SK-N-SH (cell line): Measurements from ENCODE around the gene ITSN1. TPM values are rescaled to one million over a fixed set of nuclear protein-coding genes. Genes with fewer than 3 reads are reported as not detected.
A peak's percentile ranks its signal among the peaks of the same experiment; 100 is the strongest.
"Not testable (repeated sequence)": the region's sequence is repeated elsewhere in the genome, so short reads cannot be mapped to it uniquely, and the experiment has no call there.

ENCODE experiments used
- CTCF ChIA-PET: fragments of 300-600, 350-600 bp; formaldehyde crosslinking; extraction: SDS; loops from one replicate; lab custom pipeline; 2021; lab: Yijun Ruan, JAX
- POLR2A ChIA-PET: fragments of 350-600 bp; sonication (Branson Sonifier 250); formaldehyde crosslinking; extraction: SDS; loops from one replicate; lab custom pipeline; 2020; ENCODE audit warnings: antibody characterized with exemption, inconsistent platforms; lab: Yijun Ruan, JAX
- DNase-seq: peaks from one replicate; pipeline ENCODE4 v3.0.0; 2012
- H2AFZ ChIP-seq: fragments of 200-600 bp; sonication (generic); 2 replicates; pipeline ENCODE4 v1.8.1; 2016; ENCODE audit warnings: antibody characterized with exemption, mild to moderate bottlenecking, low read depth
- H3F3A ChIP-seq: fragments of 200-600 bp; sonication (generic); replicated peaks from 2 replicates; pipeline ENCODE3; 2016; ENCODE audit warnings: antibody characterized with exemption, mild to moderate bottlenecking; ENCODE audit not compliant: insufficient read depth
- H3K27ac ChIP-seq, 2 experiments: fragments of 200-500 bp in 1 of 2; fragments of 200-600 bp in 1 of 2; sonication (Bioruptor generic) in 1 of 2; sonication (generic), shearing (Covaris generic) in 1 of 2; 2 replicates each; pipeline versions ENCODE4 v1.5.1 to v1.6.1; 2014 to 2016; ENCODE audit warnings: low read depth in 2 of 2, inconsistent platforms in 1 of 2, low read length in 1 of 2, mild to moderate bottlenecking in 1 of 2, mixed read lengths in 1 of 2
- H3K27me3 ChIP-seq: fragments of 200-600 bp; sonication (generic), shearing (Covaris generic); 2 replicates; pipeline ENCODE4 v1.6.1; 2016; ENCODE audit warnings: mixed run types; ENCODE audit not compliant: insufficient read depth
- H3K36me3 ChIP-seq, 2 experiments: fragments of 200-500 bp in 1 of 2; fragments of 200-600 bp in 1 of 2; sonication (Bioruptor generic) in 1 of 2; sonication (generic) in 1 of 2; replicated peaks in 1 of 2; 2 replicates each; pipeline versions ENCODE3 to v1.5.1; 2014 to 2016; ENCODE audit warnings: low read length in 1 of 2, mild to moderate bottlenecking in 1 of 2; ENCODE audit not compliant: insufficient read depth in 2 of 2, control insufficient read depth in 1 of 2
- H3K4me1 ChIP-seq, 2 experiments: fragments of 200-500 bp in 1 of 2; fragments of 200-600 bp in 1 of 2; sonication (Bioruptor generic) in 1 of 2; sonication (generic), shearing (Covaris generic) in 1 of 2; 2 replicates each; pipeline versions ENCODE4 v1.5.1 to v1.6.1; 2014 to 2016; ENCODE audit warnings: low read depth in 1 of 2, low read length in 1 of 2, mixed run types in 1 of 2; ENCODE audit not compliant: insufficient read depth in 2 of 2, control insufficient read depth in 1 of 2
- H3K4me2 ChIP-seq: fragments of 200-600 bp; sonication (generic), shearing (Covaris generic); 2 replicates; pipeline ENCODE4 v1.6.1; 2017; ENCODE audit warnings: mixed run types
- H3K4me3 ChIP-seq, 2 experiments: fragments of 200-500 bp in 1 of 2; fragments of 200-600 bp in 1 of 2; sonication (Bioruptor generic) in 1 of 2; sonication (generic), shearing (Covaris generic) in 1 of 2; 2 replicates each; pipeline versions ENCODE4 v1.5.1 to v1.8.1; 2014 to 2016; ENCODE audit warnings: low read depth in 2 of 2, inconsistent platforms in 1 of 2, low read length in 1 of 2, mild to moderate bottlenecking in 1 of 2, mixed read lengths in 1 of 2, moderate library complexity in 1 of 2
- H3K79me2 ChIP-seq: fragments of 200-600 bp; sonication (generic); 2 replicates; pipeline ENCODE4 v1.8.1; 2017; ENCODE audit warnings: mild to moderate bottlenecking; ENCODE audit not compliant: insufficient read depth
- H3K9ac ChIP-seq: fragments of 200-600 bp; sonication (generic); 2 replicates; pipeline ENCODE4 v1.6.1; 2017; ENCODE audit warnings: mixed run types
- H3K9me2 ChIP-seq: fragments of 200-600 bp; sonication (generic); 2 replicates; pipeline ENCODE4 v1.6.1; 2017; ENCODE audit warnings: mixed run types
- H3K9me3 ChIP-seq: fragments of 200-600 bp; sonication (generic); 2 replicates; pipeline ENCODE4 v1.6.1; 2017; ENCODE audit warnings: mixed run types, mild to moderate bottlenecking, moderate library complexity
- H4K20me1 ChIP-seq: fragments of 200-600 bp; sonication (generic); 2 replicates; pipeline ENCODE4 v1.6.1; 2017; ENCODE audit warnings: mild to moderate bottlenecking, mixed run types; ENCODE audit not compliant: insufficient read depth
- ELF1 ChIP-seq: IDR thresholded peaks from 2 replicates; pipeline ENCODE4 v1.4.0; 2012
- GATA2 ChIP-seq: sonication (generic); formaldehyde crosslinking; IDR thresholded peaks from 2 replicates; pipeline ENCODE4 v1.5.0; 2020; ENCODE audit warnings: mild to moderate bottlenecking, missing genetic modification reagents
- NRF1 ChIP-seq: IDR thresholded peaks from 2 replicates; pipeline ENCODE4 v1.6.1; 2012; ENCODE audit warnings: low read depth, mild to moderate bottlenecking, low read length
- RAD21 ChIP-seq: IDR thresholded peaks from 2 replicates; pipeline ENCODE4 v1.6.1; 2012; ENCODE audit warnings: mild to moderate bottlenecking, low read length
- RCOR1 ChIP-seq: fragments of 150-350 bp; IDR thresholded peaks from 2 replicates; pipeline ENCODE4 v1.6.1; 2017; ENCODE audit warnings: antibody characterized with exemption, low read length
- TAF1 ChIP-seq: IDR thresholded peaks from 2 replicates; pipeline ENCODE4 v1.6.1; 2012; ENCODE audit warnings: low read depth, mild to moderate bottlenecking, low read length, moderate library complexity, borderline replicate concordance
- TCF12 ChIP-seq: IDR thresholded peaks from 2 replicates; pipeline ENCODE4 v1.4.0; 2012
- WGBS: methylation state at CpG from one replicate; pipeline ENCODE4 v1.1.6; 2017; ENCODE audit warnings: low lambda C conversion rate; 5-methylcytosine and 5-hydroxymethylcytosine counted together
- polyA plus RNA-seq, 3 experiments: library from polyadenylated mRNA; depleted of rRNA; stranded (reverse); fragments of >200 nt; gene quantifications; 2 replicates each; pipeline ENCODE4 v1.2.3, GENCODE V29; 2012
- TF ChIP-seq, protein P1 (sequence below): IDR thresholded peaks from 2 replicates; pipeline ENCODE4 v1.4.0; 2012; ENCODE audit warnings: low read depth
- TF ChIP-seq, protein P2 (sequence below): fragments of 200-600 bp; sonication (generic); IDR thresholded peaks from 2 replicates; pipeline ENCODE4 v1.6.1; 2017; ENCODE audit warnings: antibody characterized with exemption, mild to moderate bottlenecking, moderate library complexity
- TF ChIP-seq, protein P3 (sequence below): fragments of 150-350 bp; IDR thresholded peaks from 2 replicates; pipeline ENCODE4 v1.6.1; 2016; ENCODE audit warnings: mild to moderate bottlenecking, low read depth, low read length

ITSN1 gene
- polyA plus RNA-seq, 1 of the 3 experiments (the other 2 are of a cell fraction) = 27.8 TPM

DNA sequence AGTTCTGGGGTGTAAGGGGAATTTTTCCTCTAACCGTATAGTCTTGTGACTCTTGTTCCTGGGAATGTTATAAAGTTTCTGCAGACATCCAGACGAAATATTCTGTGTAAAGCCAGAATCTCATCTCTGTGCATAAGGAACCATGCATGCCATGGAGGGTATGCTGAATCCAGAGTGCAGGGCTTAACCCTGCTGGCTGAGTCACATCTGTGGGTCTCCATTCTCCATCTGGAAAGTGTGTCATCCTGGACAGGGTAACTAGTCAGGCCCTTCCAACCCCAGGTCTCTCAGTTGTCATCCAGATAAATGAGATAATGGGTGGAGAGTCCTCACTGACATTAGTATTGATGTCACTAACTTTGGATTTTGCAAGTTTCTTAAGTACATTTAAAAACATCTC, 224.5 kb downstream of the ITSN1 start:
- Histone ChIP-seq H3K27me3 (no peaks in the 10 kb centered on the region), H3K27ac (no peak overlapping the region), H3K4me3 (no peak overlapping the region), H3K9me2 (no peaks in the 10 kb centered on the region), H2AFZ (no peak overlapping the region), H3K79me2 (no peaks in the 10 kb centered on the region), H3K4me2 (no peak overlapping the region), H4K20me1 (no peaks in the 10 kb centered on the region), H3F3A (no peaks in the 10 kb centered on the region), H3K9ac (no peak overlapping the region)
- WGBS = 73% methylated on average over 2 of the region's 2 CpGs
- no peak for DNase-seq
- CTCF ChIA-PET = no interaction called here
- no peak for TF ChIP-seq TAF1
- TF ChIP-seq TCF12 = 0 out of 2 replicates have a peak, but pooled peaks have one; percentile 20
- TF ChIP-seq, all 33 proteins: peak for 1
- no peaks in the 10 kb centered on the region for H3K9me3 ChIP-seq
- POLR2A ChIA-PET = no interaction called here
- H3K4me1 ChIP-seq = no peaks in the 10 kb centered on the region
- no peaks in the 10 kb centered on the region for H3K36me3 ChIP-seq

DNA sequence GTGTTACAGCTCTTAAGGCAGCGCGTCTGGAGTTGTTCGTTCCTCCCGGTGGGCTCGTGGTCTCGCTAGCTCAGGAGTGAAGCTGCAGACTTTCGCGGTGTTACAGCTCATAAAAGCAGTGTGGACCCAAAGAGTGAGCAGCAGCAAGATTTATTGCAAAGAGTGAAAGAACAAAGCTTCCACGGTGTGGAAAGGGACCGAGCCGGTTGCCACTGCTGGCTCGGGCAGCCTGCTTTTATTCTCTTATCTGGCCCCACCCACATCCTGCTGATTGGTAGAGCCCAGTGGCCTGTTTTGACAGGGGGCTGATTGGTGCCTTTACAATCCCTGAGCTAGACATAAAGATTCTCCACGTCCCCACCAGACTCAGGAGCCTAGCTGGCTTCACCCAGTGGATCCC, 225.6 kb downstream of the ITSN1 start:
- H3K27ac ChIP-seq, H2AFZ ChIP-seq, H3K4me2 ChIP-seq, DNase-seq, CTCF ChIA-PET, H3K9me3 ChIP-seq, H3K4me3 ChIP-seq, H4K20me1 ChIP-seq, H3K9ac ChIP-seq, H3K27me3 ChIP-seq, H3K79me2 ChIP-seq, H3F3A ChIP-seq, POLR2A ChIA-PET, H3K4me1 ChIP-seq, H3K36me3 ChIP-seq, H3K9me2 ChIP-seq: not testable (repeated sequence)
- WGBS = 90% methylated on average over 10 of the region's 13 CpGs

DNA sequence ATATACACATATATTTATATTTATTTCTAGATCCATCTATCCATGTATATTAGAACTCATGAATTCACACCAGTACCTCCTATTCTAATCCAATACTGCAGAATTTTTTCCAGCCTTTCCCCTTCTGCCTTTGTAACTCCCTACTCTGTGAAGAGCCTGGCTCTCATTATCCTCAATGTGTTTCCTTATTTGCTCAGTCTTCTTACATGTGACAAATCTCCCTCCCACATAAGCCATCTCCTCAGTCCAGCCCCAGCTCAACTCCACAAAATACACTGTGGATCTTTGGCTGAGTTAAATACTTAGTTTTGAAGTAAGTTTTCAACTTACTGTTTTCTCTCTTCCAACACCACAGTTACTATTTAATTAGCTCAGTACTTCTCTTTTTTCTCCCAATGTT, 227.6 kb downstream of the ITSN1 start:
- Histone ChIP-seq H3K27ac (no peak overlapping the region), H3K27me3 (no peaks in the 10 kb centered on the region), H3K9me3 (no peaks in the 10 kb centered on the region), H3K9ac (no peak overlapping the region), H4K20me1 (no peaks in the 10 kb centered on the region), H3K79me2 (no peaks in the 10 kb centered on the region), H3K4me3 (no peak overlapping the region), H3K9me2 (no peaks in the 10 kb centered on the region), H3K4me2 (no peak overlapping the region), H3K36me3 (no peaks in the 10 kb centered on the region), H2AFZ (no peak overlapping the region), H3F3A (no peaks in the 10 kb centered on the region), H3K4me1 (no peaks in the 10 kb centered on the region)
- ChIA-PET POLR2A (no interaction called here), CTCF (no interaction called here)
- DNase-seq = no peak
- TF ChIP-seq RCOR1 (no peak), GATA2 (CRISPR knock-in tag) (no peak), NRF1 (no peak), RAD21 (no peak), ELF1 (no peak)
- TF ChIP-seq, protein P1, sequence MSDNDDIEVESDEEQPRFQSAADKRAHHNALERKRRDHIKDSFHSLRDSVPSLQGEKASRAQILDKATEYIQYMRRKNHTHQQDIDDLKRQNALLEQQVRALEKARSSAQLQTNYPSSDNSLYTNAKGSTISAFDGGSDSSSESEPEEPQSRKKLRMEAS = no peak
- TF ChIP-seq, protein P2, sequence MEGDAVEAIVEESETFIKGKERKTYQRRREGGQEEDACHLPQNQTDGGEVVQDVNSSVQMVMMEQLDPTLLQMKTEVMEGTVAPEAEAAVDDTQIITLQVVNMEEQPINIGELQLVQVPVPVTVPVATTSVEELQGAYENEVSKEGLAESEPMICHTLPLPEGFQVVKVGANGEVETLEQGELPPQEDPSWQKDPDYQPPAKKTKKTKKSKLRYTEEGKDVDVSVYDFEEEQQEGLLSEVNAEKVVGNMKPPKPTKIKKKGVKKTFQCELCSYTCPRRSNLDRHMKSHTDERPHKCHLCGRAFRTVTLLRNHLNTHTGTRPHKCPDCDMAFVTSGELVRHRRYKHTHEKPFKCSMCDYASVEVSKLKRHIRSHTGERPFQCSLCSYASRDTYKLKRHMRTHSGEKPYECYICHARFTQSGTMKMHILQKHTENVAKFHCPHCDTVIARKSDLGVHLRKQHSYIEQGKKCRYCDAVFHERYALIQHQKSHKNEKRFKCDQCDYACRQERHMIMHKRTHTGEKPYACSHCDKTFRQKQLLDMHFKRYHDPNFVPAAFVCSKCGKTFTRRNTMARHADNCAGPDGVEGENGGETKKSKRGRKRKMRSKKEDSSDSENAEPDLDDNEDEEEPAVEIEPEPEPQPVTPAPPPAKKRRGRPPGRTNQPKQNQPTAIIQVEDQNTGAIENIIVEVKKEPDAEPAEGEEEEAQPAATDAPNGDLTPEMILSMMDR = no peak
- TF ChIP-seq, protein P3, sequence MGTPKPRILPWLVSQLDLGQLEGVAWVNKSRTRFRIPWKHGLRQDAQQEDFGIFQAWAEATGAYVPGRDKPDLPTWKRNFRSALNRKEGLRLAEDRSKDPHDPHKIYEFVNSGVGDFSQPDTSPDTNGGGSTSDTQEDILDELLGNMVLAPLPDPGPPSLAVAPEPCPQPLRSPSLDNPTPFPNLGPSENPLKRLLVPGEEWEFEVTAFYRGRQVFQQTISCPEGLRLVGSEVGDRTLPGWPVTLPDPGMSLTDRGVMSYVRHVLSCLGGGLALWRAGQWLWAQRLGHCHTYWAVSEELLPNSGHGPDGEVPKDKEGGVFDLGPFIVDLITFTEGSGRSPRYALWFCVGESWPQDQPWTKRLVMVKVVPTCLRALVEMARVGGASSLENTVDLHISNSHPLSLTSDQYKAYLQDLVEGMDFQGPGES = no peak
